CD14-positive monocyte (primary cell): Measurements from ENCODE around the gene TMOD3. TPM values are rescaled to one million over a fixed set of nuclear protein-coding genes. Genes with fewer than 3 reads are reported as not detected.

ENCODE experiments used
- DNase-seq, 3 donors: peaks; one replicate each; pipeline ENCODE4 v3.0.0-alpha.2; 2011 to 2022
- H2AFZ ChIP-seq: 2 replicates; pipeline ENCODE4 v1.6.0; 2012; ENCODE audit warnings: mild to moderate bottlenecking, low read depth, low read length, inconsistent platforms; ENCODE audit not compliant: insufficient read depth, poor library complexity, severe bottlenecking
- H3K27ac ChIP-seq, 2 donors: 1 replicate in 1 of 2; 2 replicates in 1 of 2; pipeline ENCODE4 v1.5.1; 2012 to 2013; ENCODE audit warnings: low read length in 2 of 2, control low read depth in 1 of 2, inconsistent platforms in 1 of 2, low read depth in 1 of 2, mild to moderate bottlenecking in 1 of 2
- H3K27me3 ChIP-seq, 2 donors: one replicate each; pipeline versions ENCODE4 v1.6.0 to v1.6.1; 2011 to 2013; ENCODE audit warnings: low read length in 2 of 2; ENCODE audit not compliant: control insufficient read depth in 2 of 2, insufficient read depth in 2 of 2
- H3K36me3 ChIP-seq, 2 donors: replicated peaks in 1 of 2; 1 replicate in 1 of 2; 2 replicates in 1 of 2; pipeline versions ENCODE4 v1.5.1 to v1.6.1; 2012 to 2013; ENCODE audit warnings: low read length in 2 of 2, control low read depth in 1 of 2, inconsistent platforms in 1 of 2, mild to moderate bottlenecking in 1 of 2; ENCODE audit not compliant: insufficient read depth in 2 of 2, control insufficient read depth in 1 of 2
- H3K4me1 ChIP-seq, 2 donors: 1 replicate in 1 of 2; 2 replicates in 1 of 2; pipeline versions ENCODE4 v1.5.1 to v1.6.1; 2012 to 2013; ENCODE audit warnings: low read length in 2 of 2, control low read depth in 1 of 2, inconsistent platforms in 1 of 2, mild to moderate bottlenecking in 1 of 2, moderate library complexity in 1 of 2; ENCODE audit not compliant: insufficient read depth in 2 of 2, control insufficient read depth in 1 of 2
- H3K4me2 ChIP-seq: replicated peaks from 2 replicates; pipeline ENCODE3; 2012; ENCODE audit warnings: low read length, moderate library complexity, mild to moderate bottlenecking; ENCODE audit not compliant: poor library complexity, severe bottlenecking; ENCODE audit errors: extremely low read depth
- H3K4me3 ChIP-seq, 3 experiments: fragments of 200-600 bp in 1 of 3; sonication (generic) in 1 of 3; replicated peaks in 1 of 3; 1 replicate in 2 of 3; 2 replicates in 1 of 3; pipeline ENCODE4 v1.5.1; 2011 to 2013; ENCODE audit warnings: low read length in 3 of 3, mild to moderate bottlenecking in 3 of 3, control low read depth in 2 of 3, low read depth in 2 of 3, inconsistent platforms in 1 of 3, moderate library complexity in 1 of 3
- H3K79me2 ChIP-seq: 2 replicates; pipeline ENCODE4 v1.6.0; 2012; ENCODE audit warnings: mild to moderate bottlenecking, control low read depth, inconsistent platforms, low read length, moderate library complexity; ENCODE audit not compliant: insufficient read depth
- H3K9ac ChIP-seq: 2 replicates; pipeline ENCODE4 v1.6.0; 2017; ENCODE audit warnings: low read length, mild to moderate bottlenecking; ENCODE audit not compliant: insufficient read depth, poor library complexity, severe bottlenecking
- H3K9me3 ChIP-seq, 2 donors: replicated peaks in 1 of 2; 1 replicate in 1 of 2; 2 replicates in 1 of 2; pipeline versions ENCODE4 v1.5.1 to v1.6.1; 2012 to 2013; ENCODE audit warnings: low read length in 2 of 2, control low read depth in 1 of 2; ENCODE audit not compliant: control insufficient read depth in 1 of 2, insufficient read depth in 1 of 2
- H4K20me1 ChIP-seq: 2 replicates; pipeline ENCODE4 v1.6.0; 2012; ENCODE audit warnings: mild to moderate bottlenecking, low read length, control low read depth, moderate library complexity; ENCODE audit not compliant: insufficient read depth
- H3K27ac Mint-ChIP-seq, 7 donors: one replicate each; pipeline ENCODE4 v1.8.0; 2020; ENCODE audit warnings: mild to moderate bottlenecking in 7 of 7, mixed read lengths in 7 of 7, moderate library complexity in 6 of 7, inconsistent platforms in 2 of 7
- H3K27me3 Mint-ChIP-seq, 3 donors: one replicate each; pipeline ENCODE4 v1.8.0; 2021 to 2022; ENCODE audit warnings: low read depth in 3 of 3, mild to moderate bottlenecking in 3 of 3, mixed read lengths in 3 of 3, moderate library complexity in 3 of 3, inconsistent platforms in 1 of 3
- H3K36me3 Mint-ChIP-seq, 2 donors: one replicate each; pipeline ENCODE4 v1.8.0; 2020; ENCODE audit warnings: mixed read lengths in 2 of 2, inconsistent platforms in 1 of 2, mild to moderate bottlenecking in 1 of 2
- H3K4me1 Mint-ChIP-seq: one replicate; pipeline ENCODE4 v1.8.0; 2020; ENCODE audit warnings: mild to moderate bottlenecking, mixed read lengths
- H3K4me3 Mint-ChIP-seq, 2 donors: one replicate each; pipeline ENCODE4 v1.8.0; 2020; ENCODE audit warnings: mild to moderate bottlenecking in 2 of 2, mixed read lengths in 2 of 2, moderate library complexity in 1 of 2
- H3K9me3 Mint-ChIP-seq, 7 donors: one replicate each; pipeline ENCODE4 v1.8.0; 2020 to 2022; ENCODE audit warnings: mixed read lengths in 7 of 7, mild to moderate bottlenecking in 6 of 7, moderate library complexity in 6 of 7, inconsistent platforms in 2 of 7
- WGBS: methylation state at CpG from one replicate; pipeline ENCODE4 v1.1.5; 2013; ENCODE audit warnings: missing lambda C conversion rate; ENCODE audit not compliant: insufficient coverage; 5-methylcytosine and 5-hydroxymethylcytosine counted together
- intact Hi-C, 2 donors: fragments of 100-400 bp; cut with micrococcal nuclease; formaldehyde crosslinking; loops; one replicate each; pipeline versions ENCODE4 v1.15.0 to v1.15.1; 2023
- polyA plus RNA-seq, 3 donors: library from polyadenylated mRNA; depleted of rRNA in 1 of 3; unstranded in 2 of 3; stranded (reverse) in 1 of 3; fragments of 300-500 nt in 2 of 3; fragments of >200 nt in 1 of 3; fragmentation: Illumina TruSeq in 2 of 3; gene quantifications; 1 replicate in 2 of 3; 2 replicates in 1 of 3; pipeline ENCODE4 v1.2.3, GENCODE V29; 2012 to 2021
- TF ChIP-seq, protein P1 (sequence below): fragments of 200-600 bp; IDR thresholded peaks from one replicate; pipeline ENCODE4 v1.8.0; 2022; ENCODE audit warnings: antibody characterized with exemption, mild to moderate bottlenecking

The TMOD3 gene
- polyA plus RNA-seq, 3 donors, result 7.7 to 34.8 (median 27.8) TPM

DNA sequence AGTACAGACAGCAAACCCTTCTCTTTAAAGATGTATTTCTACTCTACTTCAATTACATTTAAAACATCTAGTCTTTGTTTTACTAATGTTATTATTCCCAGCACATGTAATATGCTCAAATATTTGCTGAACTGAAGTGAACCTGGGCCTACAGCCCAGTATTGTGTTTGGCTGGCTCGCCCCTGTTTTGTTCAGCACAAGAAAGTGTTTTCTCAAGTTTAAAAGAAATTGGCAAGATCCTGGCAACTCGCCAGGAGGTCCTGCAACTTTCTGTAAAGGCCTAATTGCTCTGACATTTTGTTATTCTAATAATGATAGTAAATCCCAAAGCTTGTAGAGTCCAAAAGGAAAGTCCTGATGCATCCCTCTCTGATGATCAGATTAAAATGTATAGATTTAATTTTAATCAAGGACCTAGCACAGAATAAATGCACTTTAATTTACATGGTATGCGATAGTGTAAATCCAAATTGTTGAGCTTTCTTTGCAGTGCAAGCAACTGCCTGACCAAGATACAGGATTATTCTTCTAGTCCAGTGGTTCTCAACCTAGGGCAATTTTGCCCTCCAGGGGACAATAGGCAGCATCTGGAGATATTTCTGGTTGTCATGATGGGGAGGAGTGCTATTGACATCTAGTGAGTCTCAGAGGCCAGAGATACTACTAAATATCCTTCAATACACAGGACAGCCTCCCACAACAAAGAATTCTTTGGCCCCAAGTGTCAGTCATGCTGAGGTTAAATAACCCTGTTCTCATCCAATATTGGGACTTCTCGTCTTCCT, 35.7 kb upstream of the TMOD3 start:
- H3K9ac ChIP-seq, result no peak overlapping the region
- peaks cover 7 to 16% of the 10 kb centered on the region in 2 donors for H3K36me3 ChIP-seq
- Mint-ChIP-seq H3K4me1 (no peaks in the 10 kb centered on the region), H3K4me3 (no peak overlapping the region), H3K36me3 (peaks cover 16 to 21% of the 10 kb centered on the region in 2 donors), H3K9me3 (peaks cover 0 to 8% (median 5%) of the 10 kb centered on the region in 7 donors), H3K27me3 (no peaks in the 10 kb centered on the region), H3K27ac (no peak overlapping the region)
- H3K4me1 ChIP-seq, result no peaks in the 10 kb centered on the region
- no CpG with 5 or more reads among the region's 4 CpGs for WGBS
- H3K27ac ChIP-seq, result no peak overlapping the region
- intact Hi-C loops, result no loop called here
- H3K4me3 ChIP-seq, result no peak overlapping the region
- H4K20me1 ChIP-seq, result no peaks in the 10 kb centered on the region
- no peaks in the 10 kb centered on the region for H3K9me3 ChIP-seq
- H3K27me3 ChIP-seq, result no peaks in the 10 kb centered on the region
- H3K79me2 ChIP-seq, result no peaks in the 10 kb centered on the region
- DNase-seq, result no peak
- H2AFZ ChIP-seq, result no peak overlapping the region
- TF ChIP-seq, protein P1, sequence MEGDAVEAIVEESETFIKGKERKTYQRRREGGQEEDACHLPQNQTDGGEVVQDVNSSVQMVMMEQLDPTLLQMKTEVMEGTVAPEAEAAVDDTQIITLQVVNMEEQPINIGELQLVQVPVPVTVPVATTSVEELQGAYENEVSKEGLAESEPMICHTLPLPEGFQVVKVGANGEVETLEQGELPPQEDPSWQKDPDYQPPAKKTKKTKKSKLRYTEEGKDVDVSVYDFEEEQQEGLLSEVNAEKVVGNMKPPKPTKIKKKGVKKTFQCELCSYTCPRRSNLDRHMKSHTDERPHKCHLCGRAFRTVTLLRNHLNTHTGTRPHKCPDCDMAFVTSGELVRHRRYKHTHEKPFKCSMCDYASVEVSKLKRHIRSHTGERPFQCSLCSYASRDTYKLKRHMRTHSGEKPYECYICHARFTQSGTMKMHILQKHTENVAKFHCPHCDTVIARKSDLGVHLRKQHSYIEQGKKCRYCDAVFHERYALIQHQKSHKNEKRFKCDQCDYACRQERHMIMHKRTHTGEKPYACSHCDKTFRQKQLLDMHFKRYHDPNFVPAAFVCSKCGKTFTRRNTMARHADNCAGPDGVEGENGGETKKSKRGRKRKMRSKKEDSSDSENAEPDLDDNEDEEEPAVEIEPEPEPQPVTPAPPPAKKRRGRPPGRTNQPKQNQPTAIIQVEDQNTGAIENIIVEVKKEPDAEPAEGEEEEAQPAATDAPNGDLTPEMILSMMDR, result no peak
- no peak overlapping the region for H3K4me2 ChIP-seq

DNA sequence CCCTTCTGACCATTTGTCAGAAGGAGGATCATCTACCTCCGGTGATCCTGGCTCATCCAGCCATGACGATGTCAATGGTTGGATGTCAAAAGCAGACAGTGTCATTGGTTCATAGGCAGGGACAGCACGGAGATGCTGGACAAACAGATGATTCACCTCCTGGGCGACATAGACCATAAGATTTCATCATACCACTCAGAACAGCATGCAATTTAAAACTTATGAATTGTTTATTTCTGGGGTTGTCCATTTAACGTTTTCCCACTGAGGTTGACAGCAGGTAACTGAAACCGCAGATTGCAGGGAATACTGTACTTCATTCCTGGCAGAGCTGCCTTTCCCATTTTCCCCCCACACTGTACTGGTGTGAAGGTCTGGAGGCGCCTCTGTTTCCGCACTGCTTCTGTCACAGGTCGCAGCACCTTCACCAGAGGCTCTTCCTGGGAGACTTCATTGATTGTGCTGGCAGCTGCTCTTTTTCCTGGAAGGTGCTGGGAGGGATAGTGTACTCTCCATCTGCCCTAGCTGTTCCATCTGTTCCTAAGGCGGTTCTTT, 32.5 kb upstream of the TMOD3 start:
- Mint-ChIP-seq H3K27ac (peak overlapping the region in 2 of 7 donors; percentile 6 to 30), H3K27me3 (no peaks in the 10 kb centered on the region), H3K4me3 (no peak overlapping the region), H3K4me1 (no peaks in the 10 kb centered on the region), H3K9me3 (peaks cover 0 to 3% (median 2%) of the 10 kb centered on the region in 7 donors), H3K36me3 (peaks cover 43 to 47% of the 10 kb centered on the region in 2 donors)
- H3K27ac ChIP-seq, result no peak overlapping the region
- TF ChIP-seq, protein P1, result no peak
- intact Hi-C loops, result no loop called here
- no peak overlapping the region for H3K4me2 ChIP-seq
- no peak overlapping the region for H2AFZ ChIP-seq
- H3K4me1 ChIP-seq, result no peaks in the 10 kb centered on the region
- H3K79me2 ChIP-seq, result no peaks in the 10 kb centered on the region
- H3K27me3 ChIP-seq, result no peaks in the 10 kb centered on the region
- no peaks in the 10 kb centered on the region for H3K9me3 ChIP-seq
- no peak overlapping the region for H3K9ac ChIP-seq
- no peaks in the 10 kb centered on the region for H4K20me1 ChIP-seq
- no peak overlapping the region for H3K4me3 ChIP-seq
- peaks cover 24 to 45% of the 10 kb centered on the region in 2 donors for H3K36me3 ChIP-seq
- peak in 1 of 3 donors; percentile 28 for DNase-seq
- 100% methylated on average over 2 of the region's 10 CpGs for WGBS
